HG02885 (cell line): ENCODE data around the gene ERBB4.

Source experiments
- ATAC-seq: cut with Tn5 transposase; IDR thresholded peaks from one replicate; pipeline ENCODE4 v1.9.1; 2021; ENCODE audit warnings: mild to moderate bottlenecking; ENCODE audit not compliant: unreplicated experiment, poor library complexity

The ERBB4 gene

GRCh38 chr2:211868996-211869533 is 669.5 kb downstream of the ERBB4 start:
- ATAC-seq, result no peak

- peak; percentile 98 for ATAC-seq
Observed at GRCh38 chr2:211867845-211868451, 670.7 kb downstream of the ERBB4 start.

- no peak for ATAC-seq
Observed at GRCh38 chr2:211864328-211864727, 674.3 kb downstream of the ERBB4 start.

- ATAC-seq, result no peak
Observed at GRCh38 chr2:211860224-211860623, 678.4 kb downstream of the ERBB4 start.

- no peak for ATAC-seq
Observed at GRCh38 chr2:211854832-211855231, 683.8 kb downstream of the ERBB4 start.

GRCh38 chr2:211846714-211847113 is 691.9 kb downstream of the ERBB4 start:
- ATAC-seq, result no peak

GRCh38 chr2:211846036-211846400 is 692.6 kb downstream of the ERBB4 start:
- ATAC-seq, result no peak

- no peak for ATAC-seq
Observed at GRCh38 chr2:211845338-211846035, 693.1 kb downstream of the ERBB4 start.

GRCh38 chr2:211837706-211838105 is 700.9 kb downstream of the ERBB4 start:
- no peak for ATAC-seq

- no peak for ATAC-seq
Observed at GRCh38 chr2:211837206-211837605, 701.4 kb downstream of the ERBB4 start.

GRCh38 chr2:211836409-211836808 is 702.2 kb downstream of the ERBB4 start:
- ATAC-seq, result no peak

- ATAC-seq, result no peak
Observed at GRCh38 chr2:211835695-211836094, 702.9 kb downstream of the ERBB4 start.

- no peak for ATAC-seq
Observed at GRCh38 chr2:211833582-211834279, 704.9 kb downstream of the ERBB4 start.

GRCh38 chr2:211829725-211830124 is 708.9 kb downstream of the ERBB4 start:
- ATAC-seq, result no peak

- no peak for ATAC-seq
Observed at GRCh38 chr2:211823886-211824479, 714.6 kb downstream of the ERBB4 start.

- ATAC-seq, result no peak
Observed at GRCh38 chr2:211822686-211823335, 715.8 kb downstream of the ERBB4 start.

GRCh38 chr2:211816754-211817153 is 721.8 kb downstream of the ERBB4 start:
- ATAC-seq, result no peak

GRCh38 chr2:211812587-211812986 is 726.0 kb downstream of the ERBB4 start:
- ATAC-seq, result no peak

- no peak for ATAC-seq
Observed at GRCh38 chr2:211802666-211803065, 735.9 kb downstream of the ERBB4 start.

- no peak for ATAC-seq
Observed at GRCh38 chr2:211800001-211800400, 738.6 kb downstream of the ERBB4 start.
